HL-60/S4 (cell line): ENCODE results near the gene MPPE1.
"Not testable (repeated sequence)": the region's sequence is repeated elsewhere in the genome, so short reads cannot be mapped to it uniquely, and the experiment has no call there.

ENCODE experiments used
- in situ Hi-C: fragments of 300-500 bp; cut with MboI; formaldehyde crosslinking; loops from 2 replicates; pipeline ENCODE4 v1.14.3; 2022; ENCODE audit warnings: low sequenced_read_pairs

Gene MPPE1

GRCh38 chr18:11925800-11926481 is 17.8 kb upstream of the MPPE1 start:
- in situ Hi-C loops = loop anchor here (10.0 kb wide), 1 partner anchor 61 kb away; no protein-coding TSS in a partner anchor

- in situ Hi-C loops = loop anchor here (10.0 kb wide), 1 partner anchor 59 kb away; no protein-coding TSS in a partner anchor
These were observed 15.3 kb upstream of the MPPE1 start for GRCh38 chr18:11923450-11923849.

- in situ Hi-C loops = not testable (repeated sequence)
These were observed 11.4 kb upstream of the MPPE1 start for GRCh38 chr18:11919522-11919921.

- in situ Hi-C loops = not testable (repeated sequence)
These were observed 8.8 kb upstream of the MPPE1 start for GRCh38 chr18:11916880-11917279.

GRCh38 chr18:11909591-11910026 is 1.5 kb upstream of the MPPE1 start:
- in situ Hi-C loops = no loop called here

- in situ Hi-C loops = no loop called here
These were observed 941 bp upstream of the MPPE1 start for GRCh38 chr18:11909061-11909455.

- in situ Hi-C loops = no loop called here
These were observed 917 bp downstream of the MPPE1 start for GRCh38 chr18:11906926-11907874.

GRCh38 chr18:11906176-11906575 is 1.9 kb downstream of the MPPE1 start:
- in situ Hi-C loops = no loop called here

GRCh38 chr18:11905613-11906012 is 2.5 kb downstream of the MPPE1 start:
- in situ Hi-C loops = no loop called here

- in situ Hi-C loops = no loop called here
These were observed 5.4 kb downstream of the MPPE1 start for GRCh38 chr18:11902522-11903292.

GRCh38 chr18:11901826-11902438 is 6.2 kb downstream of the MPPE1 start:
- in situ Hi-C loops = no loop called here

GRCh38 chr18:11899063-11899462 is 9.1 kb downstream of the MPPE1 start:
- in situ Hi-C loops = no loop called here

GRCh38 chr18:11897781-11898180 is 10.3 kb downstream of the MPPE1 start:
- in situ Hi-C loops = no loop called here

- in situ Hi-C loops = not testable (repeated sequence)
These were observed 15.7 kb downstream of the MPPE1 start for GRCh38 chr18:11892438-11892837.

GRCh38 chr18:11891737-11892136 is 16.4 kb downstream of the MPPE1 start:
- in situ Hi-C loops = no loop called here

GRCh38 chr18:11889284-11889683 is 18.8 kb downstream of the MPPE1 start:
- in situ Hi-C loops = no loop called here

GRCh38 chr18:11888726-11889125 is 19.4 kb downstream of the MPPE1 start:
- in situ Hi-C loops = no loop called here

GRCh38 chr18:11887328-11888128 is 20.6 kb downstream of the MPPE1 start:
- in situ Hi-C loops = no loop called here

- in situ Hi-C loops = no loop called here
These were observed 21.5 kb downstream of the MPPE1 start for GRCh38 chr18:11886577-11887110.
